Caco-2 (cell line): ENCODE data around the gene CRY2. TPM values are rescaled to one million over a fixed set of nuclear protein-coding genes. Genes with fewer than 3 reads are reported as not detected.

Experiments used
- BruUV-seq: library from RNA; stranded (reverse); fragments of 400-500 nt; replicated peaks from 2 replicates; lab custom pipeline; 2021; lab: Mats Ljungman, UMichigan
- CTCF ChIA-PET: fragments of 300-600 bp; sonication (Branson Sonifier 250); formaldehyde crosslinking; loops from one replicate; lab custom pipeline; 2022; ENCODE audit warnings: antibody characterized with exemption; lab: Charles Lee
- POLR2A ChIA-PET: fragments of 300-600 bp; sonication (Branson Sonifier 250); formaldehyde crosslinking; loops from one replicate; lab custom pipeline; 2022; ENCODE audit warnings: antibody characterized with exemption; lab: Charles Lee
- DNase-seq, 2 experiments: peaks; one replicate each; pipeline versions ENCODE4 v3.0.0 to v3.0.0-alpha.2; 2020 to 2022
- H3K27me3 ChIP-seq: replicated peaks from 2 replicates; pipeline ENCODE4 v1.6.0; 2011; ENCODE audit warnings: low read length; ENCODE audit not compliant: control insufficient read depth, insufficient read depth
- H3K36me3 ChIP-seq: 2 replicates; pipeline ENCODE4 v1.5.1; 2011; ENCODE audit warnings: low read length; ENCODE audit not compliant: control insufficient read depth, insufficient read depth
- H3K4me1 ChIP-seq: fragments of 250-450 bp; sonication (Bioruptor Pico); 2 replicates; pipeline ENCODE4 v1.5.1; 2020; ENCODE audit warnings: mild to moderate bottlenecking
- H3K4me3 ChIP-seq: 2 replicates; pipeline ENCODE4 v1.5.1; 2011; ENCODE audit warnings: low read depth, mild to moderate bottlenecking, control low read depth, low read length
- H3K9me3 ChIP-seq: fragments of 250-450 bp; sonication (Bioruptor Pico); 2 replicates; pipeline ENCODE4 v1.5.1; 2020; ENCODE audit warnings: mild to moderate bottlenecking, moderate library complexity
- H3K27ac Mint-ChIP-seq: one replicate; pipeline ENCODE4 v1.8.0; 2022; ENCODE audit warnings: mixed read lengths; ENCODE audit not compliant: unreplicated experiment
- H3K27me3 Mint-ChIP-seq: one replicate; pipeline ENCODE4 v1.8.0; 2022; ENCODE audit warnings: mixed read lengths; ENCODE audit not compliant: insufficient read depth, unreplicated experiment
- H3K36me3 Mint-ChIP-seq: one replicate; pipeline ENCODE4 v1.8.0; 2022; ENCODE audit warnings: mild to moderate bottlenecking, mixed read lengths; ENCODE audit not compliant: insufficient read depth, unreplicated experiment
- H3K4me1 Mint-ChIP-seq: one replicate; pipeline ENCODE4 v1.8.0; 2022; ENCODE audit warnings: low read depth, mixed read lengths; ENCODE audit not compliant: unreplicated experiment
- H3K4me3 Mint-ChIP-seq: one replicate; pipeline ENCODE4 v1.8.0; 2022; ENCODE audit warnings: mild to moderate bottlenecking, moderate library complexity, mixed read lengths; ENCODE audit not compliant: unreplicated experiment
- H3K9me3 Mint-ChIP-seq: one replicate; pipeline ENCODE4 v1.8.0; 2022; ENCODE audit warnings: mixed read lengths; ENCODE audit not compliant: unreplicated experiment
- CTCF ChIP-seq, 2 experiments: fragments of 200-600 bp in 1 of 2; IDR thresholded peaks; 1 replicate in 1 of 2; 2 replicates in 1 of 2; pipeline versions ENCODE4 v1.5.1 to v1.8.0; 2011 to 2022; ENCODE audit warnings: antibody characterized with exemption in 1 of 2, control low read depth in 1 of 2, inconsistent platforms in 1 of 2, low read depth in 1 of 2, low read length in 1 of 2, mild to moderate bottlenecking in 1 of 2, moderate library complexity in 1 of 2; ENCODE audit not compliant: insufficient read depth in 1 of 2, severe bottlenecking in 1 of 2, unreplicated experiment in 1 of 2
- intact Hi-C: fragments of 100-400 bp; cut with micrococcal nuclease; formaldehyde crosslinking; loops from one replicate; pipeline ENCODE4 v1.10.0; 2022; ENCODE audit not compliant: unreplicated experiment
- total RNA-seq: library from RNA; stranded (reverse); gene quantifications from 2 replicates; pipeline ENCODE4 v1.2.3, GENCODE V29; 2022

CRY2 gene
- total RNA-seq, 1 experiment from 2014 or later = 28.5 TPM

DNA sequence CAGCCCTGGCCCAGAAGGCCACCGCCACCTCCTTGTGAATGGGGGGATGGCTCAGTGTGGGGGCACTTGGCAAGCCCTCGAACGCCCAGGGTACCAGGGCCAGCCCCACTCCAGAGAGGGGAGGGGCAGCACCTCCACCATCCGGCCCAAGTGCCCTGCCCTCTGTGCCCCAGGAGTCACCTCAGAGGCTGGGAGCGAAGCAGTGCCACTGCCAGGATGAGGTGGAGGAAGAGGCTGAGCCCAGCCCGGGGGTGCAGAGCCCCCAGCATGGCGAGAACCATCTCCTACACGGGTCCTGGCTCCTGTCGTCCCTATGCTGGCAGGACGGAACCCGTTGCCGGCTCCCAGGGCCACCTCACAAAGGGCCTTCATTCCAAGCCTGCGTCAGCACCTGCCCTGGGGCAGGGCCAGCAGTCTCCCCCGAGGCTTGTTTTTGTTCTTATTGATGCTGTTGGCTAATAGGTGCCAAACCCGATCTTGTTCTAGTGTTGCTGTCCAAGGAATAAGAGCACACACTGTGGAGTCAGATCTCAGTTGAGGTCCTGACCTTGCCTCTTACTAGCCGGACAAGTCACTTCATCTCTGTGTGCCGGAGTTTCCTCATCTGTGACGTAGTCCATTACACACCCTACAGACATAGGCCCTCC, 59.8 kb downstream of the CRY2 start, which contains the start of gene FREY1:
Gene FREY1, minus strand, starts transcription at position 307 of the 647 bp plus-strand sequence. Its CDS starts 26 bp downstream, at position 281.
- H3K36me3 Mint-ChIP-seq = peaks cover 45% of the 10 kb centered on the region
- no peak for DNase-seq
- H3K4me3 Mint-ChIP-seq = no peak within 1 kb of the TSS
- Histone ChIP-seq H3K9me3 (no peaks in the 10 kb centered on the region), H3K4me1 (no peaks in the 10 kb centered on the region; the same call in 1 of the 2 replicates), H3K36me3 (no peaks in the 10 kb centered on the region; the same call in none of the 2 replicates), H3K4me3 (no peak within 1 kb of the TSS), H3K27me3 (no peaks in the 10 kb centered on the region)
- no peaks in the 10 kb centered on the region for H3K27me3 Mint-ChIP-seq
- POLR2A ChIA-PET = no interaction called here
- H3K27ac Mint-ChIP-seq = peak within 1 kb of the TSS; percentile 11
- no TSS peak for BruUV-seq
- H3K4me1 Mint-ChIP-seq = no peaks in the 10 kb centered on the region
- CTCF ChIA-PET = no interaction called here
- intact Hi-C loops = no loop called here
- no peaks in the 10 kb centered on the region for H3K9me3 Mint-ChIP-seq
- TF ChIP-seq CTCF (IDR thresholded peaks at IDR 0.05; ENCODE audit: insufficient read depth in 1 of 2, low read depth in 1 of 2, low read length in 1 of 2, severe bottlenecking in 1 of 2, unreplicated experiment in 1 of 2) = no peak

- Mint-ChIP-seq H3K4me1 (no peaks in the 10 kb centered on the region), H3K4me3 (no peak overlapping the region)
- intact Hi-C loops = no loop called here
Measured at GRCh38 chr11:45907911-45908370, 60.7 kb downstream of the CRY2 start.

More at GRCh38 chr11:45907911-45908370, 60.7 kb downstream of the CRY2 start:
- H3K9me3 Mint-ChIP-seq = no peaks in the 10 kb centered on the region
- POLR2A ChIA-PET = no interaction called here
- H3K27me3 ChIP-seq = no peaks in the 10 kb centered on the region
- no peaks in the 10 kb centered on the region; the same call in none of the 2 replicates for H3K36me3 ChIP-seq
- no peak overlapping the region for H3K27ac Mint-ChIP-seq
- no peaks in the 10 kb centered on the region; the same call in 1 of the 2 replicates for H3K4me1 ChIP-seq
- no TSS peak for BruUV-seq
- no peak for TF ChIP-seq CTCF (IDR thresholded peaks at IDR 0.05; ENCODE audit: insufficient read depth in 1 of 2, low read depth in 1 of 2, low read length in 1 of 2, severe bottlenecking in 1 of 2, unreplicated experiment in 1 of 2)
- no peak for DNase-seq
- peaks cover 42% of the 10 kb centered on the region for H3K36me3 Mint-ChIP-seq
- H3K27me3 Mint-ChIP-seq = no peaks in the 10 kb centered on the region
- H3K9me3 ChIP-seq = no peaks in the 10 kb centered on the region
- CTCF ChIA-PET = no interaction called here
- no peak overlapping the region for H3K4me3 ChIP-seq
